HG03095 (cell line): Measurements from ENCODE around the gene CDK3.

Experiments
- ATAC-seq: cut with Tn5 transposase; IDR thresholded peaks from one replicate; pipeline ENCODE4 v1.9.1; 2021; ENCODE audit warnings: moderate library complexity; ENCODE audit not compliant: unreplicated experiment

CDK3 gene

DNA sequence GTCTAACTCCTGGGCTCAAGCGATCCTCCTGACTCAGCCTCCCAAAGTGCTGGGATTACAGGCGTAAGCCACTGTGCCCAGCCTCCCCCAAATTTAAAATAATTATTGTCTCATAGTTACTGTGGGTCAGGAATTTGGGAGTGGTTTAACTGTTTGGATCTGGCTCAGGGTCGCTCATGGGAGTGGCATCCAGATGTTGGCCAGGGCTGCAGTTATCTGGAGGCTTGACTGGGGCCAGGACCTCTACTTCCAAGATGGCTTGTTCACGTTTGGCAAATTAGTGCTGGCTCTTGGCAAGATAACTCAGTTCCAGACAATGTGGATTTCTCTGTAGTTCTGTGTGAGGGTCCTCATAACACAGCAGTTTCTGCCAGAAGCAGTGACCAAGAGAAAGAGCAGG is 13.6 kb upstream of the CDK3 start:
- ATAC-seq: no peak

DNA sequence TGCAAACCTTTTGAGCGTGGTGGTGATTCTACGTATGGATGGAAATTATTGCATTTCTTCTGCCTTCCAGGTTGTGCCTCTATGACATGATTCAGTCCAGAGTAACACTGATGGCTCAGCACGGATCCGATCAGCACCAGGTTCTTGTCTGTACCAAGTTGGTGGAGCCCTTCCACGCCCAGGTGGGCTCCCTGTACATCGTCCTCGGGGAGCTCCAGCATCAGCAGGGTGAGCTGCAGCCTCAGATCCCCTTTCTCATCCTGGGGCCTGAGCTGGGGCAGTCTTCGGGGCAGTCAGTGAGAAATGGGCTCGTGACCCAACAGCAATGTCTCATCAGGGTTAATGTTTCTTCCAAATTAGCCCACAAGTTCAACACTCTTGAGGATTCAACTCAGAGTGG is 9.3 kb upstream of the CDK3 start:
- no peak for ATAC-seq

- no peak for ATAC-seq
Observed at GRCh38 chr17:75994802-75995370, 5.8 kb upstream of the CDK3 start.

DNA sequence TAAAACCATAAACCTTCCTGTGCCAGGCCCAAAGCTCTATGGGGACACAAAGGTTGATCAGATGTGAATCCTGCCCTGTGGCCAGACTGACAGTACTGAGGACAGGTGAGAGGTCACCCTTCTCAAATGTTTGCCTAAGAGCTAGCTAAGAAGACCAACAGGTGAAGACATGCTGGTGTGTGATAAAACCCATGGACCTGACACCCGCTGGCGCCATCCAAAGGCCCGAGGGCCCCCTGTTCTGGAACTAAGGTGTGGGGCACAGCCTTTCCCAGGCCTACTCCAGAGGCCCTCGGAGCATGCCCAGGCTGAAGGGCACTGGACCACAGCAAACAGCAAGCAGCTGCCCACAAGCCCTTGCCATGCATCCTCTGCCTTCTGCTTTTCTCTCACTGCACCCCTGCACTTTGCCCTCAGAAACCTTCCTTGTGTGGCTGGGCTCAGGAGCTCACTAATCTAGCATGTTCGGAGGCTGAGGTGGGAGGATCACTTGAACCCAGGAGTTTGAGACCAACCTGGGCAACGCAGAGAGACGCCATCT is 5.2 kb upstream of the CDK3 start:
- ATAC-seq: no peak

- ATAC-seq: no peak
Observed at GRCh38 chr17:75996665-75997590, 3.7 kb upstream of the CDK3 start.

GRCh38 chr17:75998327-75998795 is 2.3 kb upstream of the CDK3 start:
- ATAC-seq: no peak

GRCh38 chr17:76000016-76000754 is 470 bp upstream of the CDK3 start:
- no peak for ATAC-seq

DNA sequence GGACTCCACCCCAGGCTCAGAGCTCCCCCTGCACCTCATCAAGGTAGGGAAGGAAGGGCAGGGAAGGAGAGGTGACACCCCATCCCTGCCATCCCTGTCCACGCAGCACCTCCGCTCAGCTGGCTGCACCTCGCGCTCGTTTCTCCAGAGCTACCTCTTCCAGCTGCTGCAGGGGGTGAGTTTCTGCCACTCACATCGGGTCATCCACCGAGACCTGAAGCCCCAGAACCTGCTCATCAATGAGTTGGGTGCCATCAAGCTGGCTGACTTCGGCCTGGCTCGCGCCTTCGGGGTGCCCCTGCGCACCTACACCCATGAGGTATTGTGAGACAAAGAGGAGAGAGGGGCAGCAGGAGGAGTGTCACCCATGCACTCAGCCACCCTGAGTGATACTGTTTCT is 1.4 kb downstream of the CDK3 start:
- ATAC-seq: no peak

DNA sequence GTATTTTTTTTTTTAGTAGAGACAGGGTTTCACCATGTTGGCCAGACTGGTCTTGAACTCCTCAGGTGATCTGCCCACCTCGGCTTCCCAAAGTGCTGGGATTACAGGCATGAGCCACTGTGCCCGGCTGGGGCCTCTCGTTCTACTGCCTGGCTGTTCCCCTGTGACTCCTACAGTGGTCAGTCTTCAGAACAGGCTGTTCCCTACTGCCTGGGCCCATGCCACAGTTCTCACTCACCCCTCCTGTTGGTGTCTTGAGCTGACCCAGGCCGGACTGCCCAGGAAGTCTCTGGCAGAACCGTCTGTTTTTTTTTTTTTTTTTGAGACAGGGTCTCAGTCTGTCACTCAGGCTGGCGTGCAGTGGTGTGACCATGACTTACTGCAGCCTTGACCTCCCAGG is 3.3 kb downstream of the CDK3 start:
- ATAC-seq: no peak

DNA sequence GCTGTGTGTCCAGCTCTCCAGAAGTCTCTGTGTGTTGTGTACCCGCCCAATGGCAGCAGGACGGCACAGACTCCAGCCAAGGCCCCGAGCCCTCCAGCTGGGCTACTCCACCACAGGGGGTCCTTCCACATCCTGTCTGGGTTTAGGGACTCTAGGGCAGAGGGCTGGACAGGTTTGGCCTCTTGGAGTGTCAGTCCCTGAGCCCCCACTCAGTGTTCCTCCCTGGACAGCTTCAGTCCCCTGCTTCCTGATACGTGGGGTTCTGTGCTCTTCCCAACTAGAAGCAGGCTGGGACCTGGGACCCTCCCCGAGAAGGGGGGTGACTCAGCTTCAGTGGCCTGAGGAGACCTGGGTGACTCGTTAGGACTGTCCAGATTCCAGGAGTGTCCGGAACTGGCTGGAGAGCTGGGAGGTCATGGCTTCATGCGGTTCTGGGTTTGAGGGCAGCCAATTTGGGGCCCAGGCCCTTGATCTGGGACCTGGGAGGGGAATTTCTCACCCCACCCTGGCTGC is 4.2 kb downstream of the CDK3 start:
- no peak for ATAC-seq

DNA sequence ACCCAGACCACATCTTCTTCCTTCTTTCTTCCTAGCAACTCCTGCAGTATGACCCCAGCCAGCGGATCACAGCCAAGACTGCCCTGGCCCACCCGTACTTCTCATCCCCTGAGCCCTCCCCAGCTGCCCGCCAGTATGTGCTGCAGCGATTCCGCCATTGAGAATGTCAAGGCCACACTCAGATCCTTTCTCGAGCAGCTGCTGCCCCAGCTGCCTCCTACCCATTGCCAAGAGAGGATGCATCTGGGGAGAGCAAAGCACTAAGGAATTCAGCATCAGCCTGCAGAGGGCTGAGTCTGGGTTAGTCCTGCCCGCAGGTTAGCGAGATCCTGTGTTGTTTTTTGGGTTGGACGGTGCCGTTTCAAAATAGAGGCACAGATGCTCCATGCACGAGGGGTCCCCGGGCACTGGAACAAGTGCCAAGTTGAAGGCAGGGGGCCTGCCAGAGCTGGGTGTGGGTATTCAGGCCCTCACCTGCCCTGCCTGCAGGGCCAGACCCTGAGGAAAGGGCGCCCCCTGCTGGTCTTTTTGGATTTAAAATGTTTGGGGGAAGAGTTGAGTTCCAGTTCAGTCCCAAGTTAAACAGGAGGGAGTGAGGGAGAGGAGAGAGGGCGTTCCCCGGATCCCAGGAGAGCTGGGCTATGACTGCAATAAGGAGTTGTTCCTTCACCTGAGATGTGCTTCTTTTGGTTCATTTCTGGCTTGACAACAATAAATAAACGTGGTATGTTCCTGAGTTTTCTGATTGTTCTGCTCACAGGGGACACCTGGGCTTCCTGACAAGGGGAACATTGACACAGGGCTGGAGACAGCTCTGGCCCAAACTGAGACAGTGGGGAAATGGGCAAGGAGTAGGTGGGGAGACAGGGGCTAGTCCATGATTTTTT is 4.9 kb downstream of the CDK3 start:
- no peak for ATAC-seq

GRCh38 chr17:76007131-76007849 is 6.6 kb downstream of the CDK3 start:
- ATAC-seq: no peak

GRCh38 chr17:76007850-76008165 is 7.2 kb downstream of the CDK3 start:
- ATAC-seq: no peak

DNA sequence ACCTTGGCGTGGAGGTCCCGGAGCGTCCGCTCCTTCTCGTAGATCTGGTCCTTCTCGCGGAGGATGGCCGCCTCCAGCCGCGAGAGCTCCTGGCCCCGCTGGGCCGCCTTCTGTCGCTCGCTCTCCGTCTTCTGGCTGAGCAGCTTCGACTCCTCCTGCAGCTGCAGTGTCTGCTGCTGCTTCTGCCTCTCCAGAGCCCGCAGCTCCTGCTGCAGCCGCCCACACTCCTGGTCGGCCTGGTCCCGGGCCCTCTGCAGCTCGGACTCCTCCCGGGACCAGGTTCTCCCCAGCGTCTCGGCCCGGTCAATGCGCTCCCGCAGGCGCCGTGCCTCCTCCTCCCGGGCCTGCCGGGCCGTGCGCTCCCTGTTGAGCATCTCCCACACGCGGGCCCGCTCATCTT is 7.6 kb downstream of the CDK3 start:
- ATAC-seq: no peak

DNA sequence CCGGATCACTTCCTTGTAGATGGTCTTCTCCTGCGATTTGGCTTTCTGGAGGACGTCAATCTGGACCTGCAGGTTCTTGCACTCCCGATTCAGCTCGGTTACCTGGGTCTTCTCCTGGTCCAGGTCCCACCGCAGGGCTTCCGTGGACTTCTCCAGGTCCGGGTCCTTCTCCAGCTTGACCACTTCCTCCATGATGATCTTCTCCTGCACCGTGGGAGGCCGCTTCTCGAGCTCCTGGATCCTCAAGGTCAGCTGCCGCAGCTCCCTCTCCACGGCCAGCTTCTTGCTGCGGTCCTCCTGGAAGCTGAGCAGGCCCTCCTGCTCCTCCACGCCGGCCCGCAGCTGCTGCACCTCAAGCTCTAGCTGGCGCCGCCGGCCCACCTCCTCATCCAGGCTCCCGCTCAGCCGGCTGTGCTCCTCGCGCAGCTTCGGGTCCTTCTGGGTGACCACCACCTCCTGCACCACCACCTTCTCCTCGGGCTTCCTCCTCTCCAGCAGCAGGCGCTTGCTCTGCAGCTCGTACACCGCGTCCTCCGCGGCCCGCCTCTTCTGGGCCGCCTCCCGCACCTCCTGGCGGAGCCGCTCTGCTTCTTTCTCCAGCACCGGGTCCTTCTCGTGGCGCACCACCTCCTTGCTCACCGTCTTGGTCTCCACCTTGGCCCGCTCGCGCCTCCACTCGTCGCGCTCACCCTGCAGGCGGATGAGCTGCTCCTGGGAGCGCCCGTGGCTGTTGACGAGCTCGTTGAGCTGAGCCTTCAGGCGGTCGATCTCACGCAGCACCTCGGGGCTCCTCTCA is 8.2 kb downstream of the CDK3 start:
- ATAC-seq: no peak

DNA sequence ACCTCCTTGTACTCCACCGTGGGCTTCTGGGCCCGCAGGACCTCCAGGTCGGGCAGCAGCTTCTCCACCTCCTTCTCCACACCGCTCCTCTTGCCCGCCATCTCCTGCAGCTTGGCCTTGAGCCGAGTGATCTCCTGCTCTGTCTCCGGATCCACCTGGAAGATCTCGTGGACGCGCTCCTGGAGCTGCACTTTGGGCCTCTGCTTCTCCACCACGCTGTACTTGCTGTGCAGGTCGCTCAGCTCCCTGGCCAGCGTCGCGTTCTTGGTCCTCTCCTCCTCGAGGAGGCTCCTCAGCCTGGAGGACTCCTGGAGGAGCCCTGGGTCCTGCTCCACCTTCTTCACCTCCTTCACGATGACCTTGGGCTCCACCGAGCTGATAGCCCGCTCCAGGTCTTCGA is 8.8 kb downstream of the CDK3 start:
- ATAC-seq: no peak

GRCh38 chr17:76009969-76010661 is 9.5 kb downstream of the CDK3 start:
- no peak for ATAC-seq

GRCh38 chr17:76011951-76012350 is 11.3 kb downstream of the CDK3 start:
- no peak for ATAC-seq
